ENCODE results near the gene SLC35A4. TPM values are rescaled to one million over a fixed set of nuclear protein-coding genes. Genes with fewer than 3 reads are reported as not detected.

SLC35A4 gene
- total and polyA plus RNA-seq, 2 experiments from 2014 or later: 19.6 to 45.2 TPM

DNA sequence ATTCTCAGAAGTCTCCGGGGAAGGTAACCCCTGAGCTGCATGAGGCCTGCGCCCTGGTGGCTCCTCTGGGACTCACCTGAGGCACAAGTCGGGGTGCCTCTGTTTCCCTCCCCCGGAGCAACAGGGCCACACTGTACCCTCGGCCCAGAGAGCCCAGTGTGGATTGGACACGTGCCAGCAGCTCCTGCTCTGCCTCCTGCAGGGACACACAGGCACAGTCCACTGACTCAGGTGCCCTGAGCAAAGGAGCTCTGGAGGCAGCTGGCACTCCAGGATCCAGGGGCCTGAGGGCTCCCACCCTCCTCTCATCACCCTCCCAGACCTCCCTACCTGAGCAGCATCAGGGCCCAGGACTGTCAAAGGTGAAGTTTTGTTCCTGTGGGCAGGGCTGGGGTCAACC, 29.5 kb downstream of the SLC35A4 start:
- in situ Hi-C loops (cut with MboI): no loop called here
- Histone ChIP-seq H3K9me2 (ENCODE audit: insufficient read depth) (no peaks in the 10 kb centered on the region), H3K4me3 (no peak overlapping the region), H3K4me2 (ENCODE audit: unreplicated experiment) (no peak overlapping the region), H3K36me3 (ENCODE audit: low read depth) (no peaks in the 10 kb centered on the region), H3K79me2 (ENCODE audit: insufficient read depth) (no peaks in the 10 kb centered on the region), H3K27me3 (replicated peaks; ENCODE audit: insufficient read depth) (no peaks in the 10 kb centered on the region; the same call in 1 of the 2 replicates), H3K9ac (no peak overlapping the region), H3K27ac (no peak overlapping the region), H4K20me1 (ENCODE audit: insufficient read depth) (no peaks in the 10 kb centered on the region), H3F3A (ENCODE audit: insufficient read depth) (no peaks in the 10 kb centered on the region), H3K9me3 (ENCODE audit: low read depth) (no peaks in the 10 kb centered on the region), H2AFZ (no peak overlapping the region), H3K4me1 (ENCODE audit: insufficient read depth) (peaks cover 21% of the 10 kb centered on the region)
- DNase-seq: no peak
- WGBS, 2 experiments (ENCODE audit: low coverage in 1 of 2, low lambda C conversion rate in 2 of 2, missing lambda C conversion rate in 2 of 2): 54 to 76% methylated on average over 6 of the region's 6 CpGs
- TF ChIP-seq EZH2phosphoT487 (IDR thresholded peaks at IDR 0.05; ENCODE audit: insufficient read depth, low read depth) (no peak), EZH2 (IDR thresholded peaks at IDR 0.05; ENCODE audit: insufficient read depth, poor library complexity, severe bottlenecking) (no peak)

DNA sequence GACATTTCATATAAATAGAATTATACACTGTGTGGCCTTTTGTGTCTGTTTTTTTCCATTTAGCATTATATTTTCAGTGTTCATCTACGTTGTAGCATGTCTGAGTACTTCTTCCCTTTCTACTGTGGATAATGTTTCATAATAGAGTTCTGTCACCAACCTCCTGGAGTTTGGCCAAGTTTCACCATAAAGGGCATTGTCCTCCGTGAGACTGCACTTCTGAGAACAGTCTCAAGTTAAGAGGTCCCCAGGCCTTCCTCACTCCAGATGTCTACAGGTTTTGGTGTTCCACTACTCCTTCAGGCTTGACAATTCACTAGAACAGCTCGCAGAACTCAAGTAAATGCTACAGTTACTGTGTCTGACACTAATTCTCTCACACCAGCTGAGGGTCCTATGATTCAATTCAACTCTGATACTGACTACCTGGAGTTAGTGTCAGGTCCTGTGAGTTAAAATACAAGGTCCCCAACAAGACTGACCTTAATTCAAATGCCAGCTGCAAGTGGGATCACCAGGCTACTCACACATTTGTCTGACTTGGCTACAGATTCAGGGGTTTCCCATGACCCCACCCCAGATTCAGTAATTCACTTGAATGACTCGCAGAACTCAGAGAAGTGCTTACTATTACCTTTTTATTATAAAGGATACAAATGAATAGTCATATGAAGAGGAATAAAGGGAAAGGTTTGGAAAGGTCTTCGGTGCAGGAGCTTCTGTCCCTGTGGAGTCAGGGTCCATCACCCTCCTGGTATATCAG, 31.1 kb downstream of the SLC35A4 start:
- Histone ChIP-seq H3K4me2 (ENCODE audit: unreplicated experiment) (no peak overlapping the region), H3K9me3 (ENCODE audit: low read depth) (no peaks in the 10 kb centered on the region), H3K9ac (no peak overlapping the region), H3K27ac (no peak overlapping the region), H4K20me1 (ENCODE audit: insufficient read depth) (no peaks in the 10 kb centered on the region), H3K79me2 (ENCODE audit: insufficient read depth) (no peaks in the 10 kb centered on the region), H3K4me3 (no peak overlapping the region), H3K9me2 (ENCODE audit: insufficient read depth) (no peaks in the 10 kb centered on the region), H3K4me1 (ENCODE audit: insufficient read depth) (peaks cover 12% of the 10 kb centered on the region), H3K27me3 (replicated peaks; ENCODE audit: insufficient read depth) (no peaks in the 10 kb centered on the region; the same call in 1 of the 2 replicates), H3F3A (ENCODE audit: insufficient read depth) (no peaks in the 10 kb centered on the region), H2AFZ (no peak overlapping the region), H3K36me3 (ENCODE audit: low read depth) (no peaks in the 10 kb centered on the region)
- WGBS, 2 experiments (ENCODE audit: low coverage in 1 of 2, low lambda C conversion rate in 2 of 2, missing lambda C conversion rate in 2 of 2): 62 to 66% methylated on average over 5 of the region's 5 CpGs
- DNase-seq: no peak
- in situ Hi-C loops (cut with MboI): no loop called here
- no peak for TF ChIP-seq EZH2 (IDR thresholded peaks at IDR 0.05; ENCODE audit: insufficient read depth, poor library complexity, severe bottlenecking)
- no peak for TF ChIP-seq EZH2phosphoT487 (IDR thresholded peaks at IDR 0.05; ENCODE audit: insufficient read depth, low read depth)

DNA sequence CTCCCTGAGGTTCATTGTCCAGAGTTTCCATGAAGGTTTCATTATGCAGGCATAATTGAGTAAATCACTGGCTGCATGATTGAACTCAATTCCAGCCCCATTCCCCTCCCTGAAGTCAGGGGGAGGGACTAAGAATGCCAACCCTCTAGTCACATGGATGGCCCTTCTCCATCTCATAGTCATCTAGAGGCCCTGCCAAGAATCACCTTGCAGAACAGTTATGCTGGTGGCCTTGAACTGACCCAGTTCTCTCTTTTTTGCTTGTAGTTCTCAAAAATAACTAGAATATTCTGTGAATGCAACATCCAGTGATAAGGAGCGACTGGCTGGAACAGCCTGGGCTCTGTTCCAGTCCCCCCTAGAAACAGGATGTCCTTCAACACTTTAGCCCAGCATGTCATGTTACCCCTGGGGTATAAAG, 31.7 kb downstream of the SLC35A4 start:
- in situ Hi-C loops (cut with MboI): no loop called here
- no peak for DNase-seq
- H4K20me1 ChIP-seq (ENCODE audit: insufficient read depth): no peaks in the 10 kb centered on the region
- H3K9me2 ChIP-seq (ENCODE audit: insufficient read depth): no peaks in the 10 kb centered on the region
- H3K4me2 ChIP-seq (ENCODE audit: unreplicated experiment): no peak overlapping the region
- 89 to 100% methylated on average over 1 of the region's 1 CpG for WGBS, 2 experiments (ENCODE audit: low coverage in 1 of 2, low lambda C conversion rate in 2 of 2, missing lambda C conversion rate in 2 of 2)
- no peaks in the 10 kb centered on the region for H3K9me3 ChIP-seq (ENCODE audit: low read depth)
- H3F3A ChIP-seq (ENCODE audit: insufficient read depth): no peaks in the 10 kb centered on the region
- H3K4me3 ChIP-seq: no peak overlapping the region
- no peak overlapping the region for H3K27ac ChIP-seq
- TF ChIP-seq EZH2 (IDR thresholded peaks at IDR 0.05; ENCODE audit: insufficient read depth, poor library complexity, severe bottlenecking) (no peak), EZH2phosphoT487 (IDR thresholded peaks at IDR 0.05; ENCODE audit: insufficient read depth, low read depth) (no peak)
- H3K79me2 ChIP-seq (ENCODE audit: insufficient read depth): no peaks in the 10 kb centered on the region
- no peaks in the 10 kb centered on the region; the same call in 1 of the 2 replicates for H3K27me3 ChIP-seq (replicated peaks; ENCODE audit: insufficient read depth)
- H3K36me3 ChIP-seq (ENCODE audit: low read depth): no peaks in the 10 kb centered on the region
- H2AFZ ChIP-seq: no peak overlapping the region
- H3K4me1 ChIP-seq (ENCODE audit: insufficient read depth): peaks cover 10% of the 10 kb centered on the region
- no peak overlapping the region for H3K9ac ChIP-seq

DNA sequence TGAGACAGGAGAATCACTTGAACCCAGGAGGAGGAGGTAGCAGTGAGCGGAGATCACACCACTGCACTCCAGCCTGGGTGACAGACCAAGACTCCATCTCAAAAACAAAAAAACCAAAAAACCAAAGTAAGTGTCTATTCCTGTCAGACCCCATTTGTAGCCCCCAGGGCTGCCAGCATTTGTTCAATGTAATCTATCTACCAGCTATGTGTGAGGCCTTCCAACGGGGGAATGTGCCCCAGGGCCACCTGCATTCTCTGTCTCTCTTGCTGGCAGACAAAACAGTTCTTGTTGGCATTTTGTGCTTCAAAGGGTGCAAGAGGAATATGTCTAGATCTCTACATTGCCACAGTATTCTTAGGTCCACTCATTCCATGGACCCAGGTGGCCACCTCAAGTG, 34.2 kb downstream of the SLC35A4 start:
- H3K27me3 ChIP-seq (replicated peaks; ENCODE audit: insufficient read depth): no peaks in the 10 kb centered on the region; the same call in 1 of the 2 replicates
- no peak overlapping the region for H3K9ac ChIP-seq
- in situ Hi-C loops (cut with MboI): no loop called here
- H3K9me2 ChIP-seq (ENCODE audit: insufficient read depth): no peaks in the 10 kb centered on the region
- H3K79me2 ChIP-seq (ENCODE audit: insufficient read depth): no peaks in the 10 kb centered on the region
- TF ChIP-seq EZH2 (IDR thresholded peaks at IDR 0.05; ENCODE audit: insufficient read depth, poor library complexity, severe bottlenecking) (no peak), EZH2phosphoT487 (IDR thresholded peaks at IDR 0.05; ENCODE audit: insufficient read depth, low read depth) (no peak)
- H4K20me1 ChIP-seq (ENCODE audit: insufficient read depth): no peaks in the 10 kb centered on the region
- no peak overlapping the region for H3K4me3 ChIP-seq
- no peak overlapping the region for H3K4me2 ChIP-seq (ENCODE audit: unreplicated experiment)
- WGBS, 2 experiments (ENCODE audit: low coverage in 1 of 2, low lambda C conversion rate in 2 of 2, missing lambda C conversion rate in 2 of 2): 46 to 49% methylated on average over 2 of the region's 2 CpGs
- no peak overlapping the region for H2AFZ ChIP-seq
- no peaks in the 10 kb centered on the region for H3K36me3 ChIP-seq (ENCODE audit: low read depth)
- H3F3A ChIP-seq (ENCODE audit: insufficient read depth): peaks cover 7% of the 10 kb centered on the region; the same call in 1 of the 2 replicates
- no peaks in the 10 kb centered on the region for H3K9me3 ChIP-seq (ENCODE audit: low read depth)
- DNase-seq: no peak
- no peaks in the 10 kb centered on the region for H3K4me1 ChIP-seq (ENCODE audit: insufficient read depth)
- no peak overlapping the region for H3K27ac ChIP-seq

All from GM23248 (cell line).